Activated T-cell treated with anti-CD3 and anti-CD28 coated beads, Interleukin-2, amount 50 U/mL, for 72 hours (primary cell): Measurements from ENCODE around the gene PFAS. TPM values are rescaled to one million over a fixed set of nuclear protein-coding genes. Genes with fewer than 3 reads are reported as not detected.

Source experiments
- ATAC-seq, 2 donors: fragments of 150-1000 bp; cut with Tn5 transposase; replicated peaks in 1 of 2; 2 replicates each; pipeline ENCODE4 v1.10.0; 2021; ENCODE audit warnings: moderate library complexity in 2 of 2, mild to moderate bottlenecking in 1 of 2
- DNase-seq, 2 donors: peaks; one replicate each; pipeline ENCODE4 v3.0.0; 2021 to 2022; ENCODE audit warnings: mixed read lengths in 1 of 2
- H3K27ac Mint-ChIP-seq: one replicate; pipeline ENCODE4 v1.8.0; 2022; ENCODE audit warnings: mild to moderate bottlenecking, moderate library complexity, mixed read lengths
- H3K27me3 Mint-ChIP-seq: one replicate; pipeline ENCODE4 v1.8.0; 2022; ENCODE audit warnings: low read depth, mixed read lengths
- H3K36me3 Mint-ChIP-seq, 2 donors: one replicate each; pipeline ENCODE4 v1.8.0; 2022; ENCODE audit warnings: mixed read lengths in 2 of 2, mild to moderate bottlenecking in 1 of 2; ENCODE audit not compliant: insufficient read depth in 2 of 2
- H3K4me1 Mint-ChIP-seq: one replicate; pipeline ENCODE4 v1.8.0; 2022; ENCODE audit warnings: low read depth, mixed read lengths
- H3K4me3 Mint-ChIP-seq, 2 donors: one replicate each; pipeline ENCODE4 v1.8.0; 2022; ENCODE audit warnings: mild to moderate bottlenecking in 2 of 2, mixed read lengths in 2 of 2, moderate library complexity in 2 of 2
- H3K9me3 Mint-ChIP-seq, 2 donors: one replicate each; pipeline ENCODE4 v1.8.0; 2022; ENCODE audit warnings: mixed read lengths in 2 of 2
- total RNA-seq, 2 donors: library from RNA; stranded (reverse); gene quantifications; one replicate each; pipeline ENCODE4 v1.2.3, GENCODE V29; 2022

The PFAS gene
- total RNA-seq, 2 donors from 2014 or later: 59.9 to 72.2 TPM

GRCh38 chr17:8221663-8222379 is 27.3 kb upstream of the PFAS start:
- H3K36me3 Mint-ChIP-seq: peaks cover 0 to 13% of the 10 kb centered on the region in 2 donors
- peak; percentile 89 to 92 for DNase-seq
- peak overlapping the region; percentile 99 for H3K27ac Mint-ChIP-seq
- peaks cover 44% of the 10 kb centered on the region for H3K4me1 Mint-ChIP-seq
- no peaks in the 10 kb centered on the region for H3K27me3 Mint-ChIP-seq
- ATAC-seq: peak; percentile 60 to 66
- no peaks in the 10 kb centered on the region for H3K9me3 Mint-ChIP-seq
- H3K4me3 Mint-ChIP-seq: peak overlapping the region; percentile 94

- Mint-ChIP-seq H3K4me1 (peaks cover 49% of the 10 kb centered on the region), H3K4me3 (peak overlapping the region; percentile 94), H3K27ac (peak overlapping the region; percentile 99), H3K9me3 (no peaks in the 10 kb centered on the region), H3K36me3 (peaks cover 2 to 16% of the 10 kb centered on the region in 2 donors), H3K27me3 (no peaks in the 10 kb centered on the region)
- ATAC-seq (peak; percentile 52 to 61), DNase-seq (peak; percentile 80 to 82)
Observed at GRCh38 chr17:8222380-8222629, 26.8 kb upstream of the PFAS start.

GRCh38 chr17:8222630-8223355 is 26.3 kb upstream of the PFAS start:
- ATAC-seq: peak; percentile 48 to 51
- Mint-ChIP-seq H3K27ac (peak overlapping the region; percentile 99), H3K36me3 (peaks cover 5 to 16% of the 10 kb centered on the region in 2 donors), H3K9me3 (no peaks in the 10 kb centered on the region), H3K27me3 (no peaks in the 10 kb centered on the region), H3K4me1 (peaks cover 54% of the 10 kb centered on the region), H3K4me3 (peak overlapping the region; percentile 94)
- peak; percentile 90 to 92 for DNase-seq

GRCh38 chr17:8223356-8224126 is 25.5 kb upstream of the PFAS start:
- peaks cover 6 to 18% of the 10 kb centered on the region in 2 donors for H3K36me3 Mint-ChIP-seq
- peaks cover 54% of the 10 kb centered on the region for H3K4me1 Mint-ChIP-seq
- ATAC-seq: peak; percentile 7 to 15

GRCh38 chr17:8224891-8225812 is 23.9 kb upstream of the PFAS start:
- no peak for DNase-seq
- H3K4me3 Mint-ChIP-seq: peak overlapping the region; percentile 27 to 29
- no peaks in the 10 kb centered on the region for H3K9me3 Mint-ChIP-seq
- peaks cover 54% of the 10 kb centered on the region for H3K4me1 Mint-ChIP-seq
- ATAC-seq: no peak
- H3K27ac Mint-ChIP-seq: no peak overlapping the region
- no peaks in the 10 kb centered on the region for H3K27me3 Mint-ChIP-seq
- peaks cover 10 to 24% of the 10 kb centered on the region in 2 donors for H3K36me3 Mint-ChIP-seq

More at GRCh38 chr17:8223356-8224126, 25.5 kb upstream of the PFAS start:
- DNase-seq: peak; percentile 66 to 73
- Mint-ChIP-seq H3K27ac (peak overlapping the region; percentile 99), H3K9me3 (no peaks in the 10 kb centered on the region), H3K4me3 (peak overlapping the region; percentile 94), H3K27me3 (no peaks in the 10 kb centered on the region)

GRCh38 chr17:8225813-8226535 is 23.1 kb upstream of the PFAS start:
- H3K4me1 Mint-ChIP-seq: peaks cover 51% of the 10 kb centered on the region
- no peaks in the 10 kb centered on the region for H3K9me3 Mint-ChIP-seq
- DNase-seq (peak; percentile 73 to 79), ATAC-seq (peak; percentile 2 to 3)
- no peaks in the 10 kb centered on the region for H3K27me3 Mint-ChIP-seq
- peak overlapping the region; percentile 86 for H3K27ac Mint-ChIP-seq
- H3K36me3 Mint-ChIP-seq: peaks cover 14 to 21% of the 10 kb centered on the region in 2 donors
- H3K4me3 Mint-ChIP-seq: peak overlapping the region; percentile 18 to 42

- Mint-ChIP-seq H3K4me1 (peaks cover 49% of the 10 kb centered on the region), H3K27ac (peak overlapping the region; percentile 86), H3K36me3 (peaks cover 17 to 19% of the 10 kb centered on the region in 2 donors), H3K27me3 (no peaks in the 10 kb centered on the region), H3K4me3 (peak overlapping the region; percentile 18 to 42), H3K9me3 (no peaks in the 10 kb centered on the region)
- no peak for ATAC-seq
- peak; percentile 45 to 53 for DNase-seq
Observed at GRCh38 chr17:8226536-8227237, 22.4 kb upstream of the PFAS start.

- peak overlapping the region; percentile 86 for H3K27ac Mint-ChIP-seq
- peaks cover 47% of the 10 kb centered on the region for H3K4me1 Mint-ChIP-seq
- DNase-seq (no peak), ATAC-seq (no peak)
- no peaks in the 10 kb centered on the region for H3K9me3 Mint-ChIP-seq
- H3K36me3 Mint-ChIP-seq: peaks cover 15 to 23% of the 10 kb centered on the region in 2 donors
- H3K27me3 Mint-ChIP-seq: no peaks in the 10 kb centered on the region
- peak overlapping the region; percentile 18 to 42 for H3K4me3 Mint-ChIP-seq
Observed at GRCh38 chr17:8227238-8227581, 21.9 kb upstream of the PFAS start.

- Mint-ChIP-seq H3K9me3 (no peaks in the 10 kb centered on the region), H3K36me3 (peaks cover 21 to 42% of the 10 kb centered on the region in 2 donors), H3K4me1 (peaks cover 17% of the 10 kb centered on the region), H3K4me3 (no peak overlapping the region), H3K27me3 (no peaks in the 10 kb centered on the region), H3K27ac (no peak overlapping the region)
- ATAC-seq: no peak
- DNase-seq: no peak
Observed at GRCh38 chr17:8231701-8232100, 17.4 kb upstream of the PFAS start.

- Mint-ChIP-seq H3K4me3 (no peak overlapping the region), H3K9me3 (no peaks in the 10 kb centered on the region), H3K4me1 (peaks cover 5% of the 10 kb centered on the region), H3K27ac (no peak overlapping the region), H3K27me3 (no peaks in the 10 kb centered on the region), H3K36me3 (peaks cover 18 to 47% of the 10 kb centered on the region in 2 donors)
- DNase-seq (no peak), ATAC-seq (no peak)
Observed at GRCh38 chr17:8234361-8235270, 14.5 kb upstream of the PFAS start.

GRCh38 chr17:8235676-8236075 is 13.4 kb upstream of the PFAS start:
- Mint-ChIP-seq H3K4me3 (no peak overlapping the region), H3K4me1 (peaks cover 5% of the 10 kb centered on the region), H3K27me3 (no peaks in the 10 kb centered on the region), H3K36me3 (peaks cover 16 to 43% of the 10 kb centered on the region in 2 donors), H3K27ac (no peak overlapping the region), H3K9me3 (no peaks in the 10 kb centered on the region)
- ATAC-seq (no peak), DNase-seq (no peak)
